ENCODE data around the gene DDN. TPM values are rescaled to one million over a fixed set of nuclear protein-coding genes. Genes with fewer than 3 reads are reported as not detected.

The DDN gene
- total RNA-seq, 1 experiment from 2014 or later, result 0.35 TPM

GRCh38 chr12:49046129-49046895 lies 47.1 kb upstream of the DDN start:
- no peak overlapping the region for H4K5ac ChIP-seq (ENCODE audit: insufficient read length, low read depth, low read length)
- H3K23me2 ChIP-seq (ENCODE audit: insufficient read length, low read depth, low read length, poor library complexity, severe bottlenecking), result no peaks in the 10 kb centered on the region
- no peaks in the 10 kb centered on the region for H3K27me3 ChIP-seq (ENCODE audit: insufficient read depth, low read length)
- H2BK5ac ChIP-seq (ENCODE audit: insufficient read length, low read length), result no peak overlapping the region
- H3K4me3 Mint-ChIP-seq, result no peak overlapping the region
- peak overlapping the region in 1 of 3 experiments; percentile 87; a peak in 1 of 7 replicates for H3K27ac Mint-ChIP-seq
- no peak overlapping the region for H3K14ac ChIP-seq (ENCODE audit: insufficient read depth, low read length)
- H2BK20ac ChIP-seq (ENCODE audit: low read depth, low read length, poor library complexity, severe bottlenecking), result no peak overlapping the region
- no peaks in the 10 kb centered on the region for H3K9me3 ChIP-seq (ENCODE audit: control insufficient read depth, low read depth, low read length)
- TF ChIP-seq, protein P1, sequence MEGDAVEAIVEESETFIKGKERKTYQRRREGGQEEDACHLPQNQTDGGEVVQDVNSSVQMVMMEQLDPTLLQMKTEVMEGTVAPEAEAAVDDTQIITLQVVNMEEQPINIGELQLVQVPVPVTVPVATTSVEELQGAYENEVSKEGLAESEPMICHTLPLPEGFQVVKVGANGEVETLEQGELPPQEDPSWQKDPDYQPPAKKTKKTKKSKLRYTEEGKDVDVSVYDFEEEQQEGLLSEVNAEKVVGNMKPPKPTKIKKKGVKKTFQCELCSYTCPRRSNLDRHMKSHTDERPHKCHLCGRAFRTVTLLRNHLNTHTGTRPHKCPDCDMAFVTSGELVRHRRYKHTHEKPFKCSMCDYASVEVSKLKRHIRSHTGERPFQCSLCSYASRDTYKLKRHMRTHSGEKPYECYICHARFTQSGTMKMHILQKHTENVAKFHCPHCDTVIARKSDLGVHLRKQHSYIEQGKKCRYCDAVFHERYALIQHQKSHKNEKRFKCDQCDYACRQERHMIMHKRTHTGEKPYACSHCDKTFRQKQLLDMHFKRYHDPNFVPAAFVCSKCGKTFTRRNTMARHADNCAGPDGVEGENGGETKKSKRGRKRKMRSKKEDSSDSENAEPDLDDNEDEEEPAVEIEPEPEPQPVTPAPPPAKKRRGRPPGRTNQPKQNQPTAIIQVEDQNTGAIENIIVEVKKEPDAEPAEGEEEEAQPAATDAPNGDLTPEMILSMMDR (conservative IDR thresholded peaks at IDR 0.05), result no peak
- no peak overlapping the region for H2BK12ac ChIP-seq (ENCODE audit: insufficient read length, low read depth, low read length)
- no peak overlapping the region for H3K27ac ChIP-seq (ENCODE audit: insufficient read length, low read depth, low read length)
- H3K23ac ChIP-seq (ENCODE audit: insufficient read length, low read depth, low read length), result no peak overlapping the region
- DNase-seq, result no peak
- no peak overlapping the region for H3K4me2 ChIP-seq (ENCODE audit: insufficient read depth, insufficient read length, low read length)
- no peak overlapping the region for H2BK15ac ChIP-seq (ENCODE audit: low read depth, low read length)
- no CpG with 5 or more reads among the region's 12 CpGs for WGBS (ENCODE audit: extremely low coverage, insufficient read length, low lambda C conversion rate)
- H3K36me3 Mint-ChIP-seq (ENCODE audit: insufficient read depth in 1 of 3, low read depth in 3 of 3), result peaks cover 76 to 97% (median 97%) of the 10 kb centered on the region in 3 experiments
- no peaks in the 10 kb centered on the region for H3K79me2 ChIP-seq (ENCODE audit: insufficient read depth, low read length)
- no peak overlapping the region for H2AFZ ChIP-seq (ENCODE audit: low read length)
- H3K9ac ChIP-seq (ENCODE audit: extremely low read depth, insufficient read length, low read length), result no peak overlapping the region
- H4K91ac ChIP-seq (ENCODE audit: insufficient read length, low read depth, low read length), result no peak overlapping the region
- no peaks in the 10 kb centered on the region for H3K79me1 ChIP-seq (ENCODE audit: insufficient read depth, low read depth, low read length, poor library complexity, severe bottlenecking)
- H3K4me1 ChIP-seq (ENCODE audit: insufficient read depth, low read length), result no peaks in the 10 kb centered on the region
- no peaks in the 10 kb centered on the region for H3K27me3 Mint-ChIP-seq (ENCODE audit: low read depth)
- H3K9me3 Mint-ChIP-seq, result no peaks in the 10 kb centered on the region
- H3T11ph ChIP-seq (ENCODE audit: low read length), result no peak overlapping the region
- no peaks in the 10 kb centered on the region for H3K4me1 Mint-ChIP-seq
- H3K56ac ChIP-seq (ENCODE audit: insufficient read length, low read depth, low read length), result no peak overlapping the region
- no peak overlapping the region for H4K8ac ChIP-seq (replicated peaks; ENCODE audit: insufficient read length, low read depth, low read length)
- no peak overlapping the region for H3K4ac ChIP-seq (ENCODE audit: low read depth, low read length)
- no peaks in the 10 kb centered on the region for H4K20me1 ChIP-seq (ENCODE audit: control insufficient read depth, insufficient read depth, insufficient read length)
- no peak overlapping the region for H2AK5ac ChIP-seq (ENCODE audit: insufficient read length, low read length)
- H3K18ac ChIP-seq (ENCODE audit: insufficient read length, low read depth, low read length), result no peak overlapping the region
- no peak overlapping the region for H2BK120ac ChIP-seq (ENCODE audit: low read depth, low read length, poor library complexity, severe bottlenecking)
